K562 (cell line): Measurements from ENCODE around the gene FGF1. TPM values are rescaled to one million over a fixed set of nuclear protein-coding genes. Genes with fewer than 3 reads are reported as not detected.

ENCODE experiments used
- ATAC-seq: fragments of 200-7000 bp; cut with Tn5 transposase; 3 replicates; pipeline ENCODE4 v1.9.1; 2020; ENCODE audit warnings: moderate library complexity
- BruUV-seq: library from RNA; stranded (reverse); fragments of 400-500 nt; replicated peaks from 2 replicates; lab custom pipeline; 2021; lab: Mats Ljungman, UMichigan
- CTCF ChIA-PET: fragments of 300-600 bp; formaldehyde crosslinking; extraction: SDS; loops from one replicate; lab custom pipeline; 2021; ENCODE audit warnings: low intra/inter-chr PET ratio; lab: Yijun Ruan, JAX
- POLR2A ChIA-PET: fragments of 300-600, 350-650 bp; sonication (Branson Sonifier 250); formaldehyde crosslinking; extraction: SDS; loops from one replicate; lab custom pipeline; 2021; ENCODE audit warnings: antibody characterized with exemption, inconsistent platforms; lab: Yijun Ruan, JAX
- DNase-seq, 4 experiments: peaks; one replicate each; pipeline versions ENCODE4 v3.0.0 to v3.0.0-alpha.2; 2011 to 2018; ENCODE audit warnings: low spot score in 3 of 4, mixed read lengths in 3 of 4; ENCODE audit errors: extremely low read depth in 1 of 4
- FAIRE-seq: peaks from 2 replicates; lab custom pipeline; 2011; peaks lifted over from hg19 to GRCh38; lab: Jason Lieb, UNC
- H2AFZ ChIP-seq: 2 replicates; pipeline ENCODE4 v1.6.0; 2011; ENCODE audit warnings: low read depth, low read length, control low read depth, inconsistent platforms
- H3K27ac ChIP-seq: fragments of 200-600 bp; 3 replicates; pipeline ENCODE4 v1.8.0; 2011; ENCODE audit warnings: low read depth, mild to moderate bottlenecking, control low read depth, inconsistent platforms, low read length, moderate library complexity, mixed read lengths; ENCODE audit errors: extremely low read depth
- H3K27me3 ChIP-seq, 2 experiments: fragments of 300-600 bp in 1 of 2; 2 replicates in 1 of 2; 3 replicates in 1 of 2; pipeline versions ENCODE4 v1.6.0 to v1.8.0; 2011; ENCODE audit warnings: inconsistent platforms in 2 of 2, low read length in 2 of 2, mild to moderate bottlenecking in 1 of 2, mixed read lengths in 1 of 2, moderate library complexity in 1 of 2; ENCODE audit not compliant: control insufficient read depth in 2 of 2, insufficient read depth in 2 of 2
- H3K36me3 ChIP-seq: fragments of 300-600 bp; 3 replicates; pipeline ENCODE4 v1.8.0; 2011; ENCODE audit warnings: mild to moderate bottlenecking, low read length, inconsistent platforms; ENCODE audit not compliant: control insufficient read depth, insufficient read depth
- H3K4me1 ChIP-seq, 2 experiments: fragments of 200-600 bp in 1 of 2; replicated peaks in 1 of 2; 2 replicates in 1 of 2; 3 replicates in 1 of 2; pipeline versions ENCODE4 v1.5.1 to v1.8.0; 2011; ENCODE audit warnings: inconsistent platforms in 2 of 2, low read length in 2 of 2, mild to moderate bottlenecking in 1 of 2, mixed read lengths in 1 of 2, moderate library complexity in 1 of 2; ENCODE audit not compliant: control insufficient read depth in 2 of 2, insufficient read depth in 2 of 2
- H3K4me2 ChIP-seq: 2 replicates; pipeline ENCODE4 v1.6.1; 2011; ENCODE audit warnings: low read length, control low read depth, inconsistent platforms, mixed read lengths; ENCODE audit not compliant: insufficient read depth
- H3K4me3 ChIP-seq: fragments of 200-600 bp; sonication (generic), shearing (Covaris generic); 2 replicates; pipeline ENCODE4 v1.5.1; 2016; ENCODE audit warnings: control low read depth, inconsistent platforms
- H3K79me2 ChIP-seq: fragments of 200-600 bp; 3 replicates; pipeline ENCODE4 v1.8.0; 2011; ENCODE audit warnings: low read length, inconsistent platforms; ENCODE audit not compliant: control insufficient read depth, insufficient read depth
- H3K9ac ChIP-seq, 2 experiments: 2 replicates each; pipeline versions ENCODE4 v1.6.0 to v1.6.1; 2011; ENCODE audit warnings: low read depth in 2 of 2, low read length in 2 of 2, control low read depth in 1 of 2, inconsistent platforms in 1 of 2, mild to moderate bottlenecking in 1 of 2, mixed read lengths in 1 of 2; ENCODE audit not compliant: insufficient read depth in 1 of 2
- H3K9me1 ChIP-seq: one replicate; pipeline ENCODE4 v1.6.0; 2011; ENCODE audit warnings: inconsistent platforms, mild to moderate bottlenecking, low read length, moderate library complexity; ENCODE audit not compliant: control insufficient read depth, insufficient read depth
- H3K9me3 ChIP-seq: replicated peaks from 2 replicates; pipeline ENCODE4 v1.5.1; 2011; ENCODE audit warnings: low read depth, low read length, inconsistent platforms; ENCODE audit not compliant: control insufficient read depth, insufficient read depth
- H4K20me1 ChIP-seq: replicated peaks from 2 replicates; pipeline ENCODE4 v1.6.1; 2011; ENCODE audit warnings: low read length, inconsistent platforms, mixed read lengths; ENCODE audit not compliant: control insufficient read depth, insufficient read depth
- HNRNPH1 ChIP-seq: fragments of 200-400 bp; formaldehyde crosslinking; optimal IDR thresholded peaks from 2 replicates; pipeline ENCODE3; 2017; ENCODE audit warnings: low read depth, mild to moderate bottlenecking, low read length, moderate library complexity
- KDM1A ChIP-seq, 2 experiments: fragments of 450-650 bp; IDR thresholded peaks; 2 replicates each; pipeline ENCODE4 v1.6.1; 2016; ENCODE audit warnings: mild to moderate bottlenecking in 2 of 2
- KLF10 ChIP-seq: fragments of 250-450 bp; sonication (Bioruptor Pico); IDR thresholded peaks from 2 replicates; pipeline ENCODE4 v1.6.1; 2021; ENCODE audit warnings: matching md5 sums
- NR2C1 ChIP-seq, 2 experiments: fragments of 450-650 bp; IDR thresholded peaks; 2 replicates each; pipeline ENCODE4 v1.6.1; 2017; ENCODE audit warnings: mild to moderate bottlenecking in 2 of 2, antibody characterized with exemption in 1 of 2, inconsistent platforms in 1 of 2, missing compliant biosample characterization in 1 of 2, missing genetic modification characterization in 1 of 2
- TAF15 ChIP-seq: fragments of 200-400 bp; formaldehyde crosslinking; IDR thresholded peaks from 2 replicates; pipeline ENCODE4 v1.6.1; 2017; ENCODE audit warnings: mild to moderate bottlenecking, low read depth, low read length, moderate library complexity
- ZFP36 ChIP-seq: fragments of 150-350 bp; IDR thresholded peaks from 2 replicates; pipeline ENCODE4 v1.6.1; 2018; ENCODE audit warnings: low read length, low read depth; ENCODE audit not compliant: partially characterized antibody
- ZNF274 ChIP-seq: IDR thresholded peaks from 2 replicates; pipeline ENCODE4 v1.6.1; 2011; ENCODE audit warnings: low read depth, mild to moderate bottlenecking, low read length, moderate library complexity, borderline replicate concordance
- ZNF347 ChIP-seq: fragments of 450-650 bp; formaldehyde crosslinking; IDR thresholded peaks from 2 replicates; pipeline ENCODE4 v1.4.0; 2020; ENCODE audit warnings: low read depth, mild to moderate bottlenecking, moderate library complexity
- WGBS: fragments of 100-300 bp; shearing (Covaris generic); methylation state at CpG from one replicate; pipeline ENCODE4 v1.1.6; 2016; ENCODE audit warnings: low coverage, mixed read lengths; ENCODE audit not compliant: insufficient coverage; ENCODE audit errors: missing lambda C conversion rate; 5-methylcytosine and 5-hydroxymethylcytosine counted together
- in situ Hi-C: fragments of 300-500 bp; cut with MboI; formaldehyde crosslinking; loops from 4 replicates; pipeline ENCODE4 v1.15.0; 2018; ENCODE audit warnings: inconsistent platforms, mixed read lengths
- intact Hi-C: fragments of 100-400 bp; cut with micrococcal nuclease; formaldehyde crosslinking; loops from 2 replicates; pipeline ENCODE4 v1.14.2; 2022
- polyA plus RNA-seq, 8 experiments: library from polyadenylated mRNA; depleted of rRNA in 4 of 8; stranded (reverse) in 5 of 8; unstranded in 3 of 8; fragments of >200 nt; fragmentation: Nextera tagmentation in 2 of 8; fragmentation: Illumina TruSeq in 1 of 8; extraction: Ambion mirVana in 2 of 8; extraction: Trizol in 1 of 8; gene quantifications; 2 replicates each; pipeline versions ENCODE4 v1.2.1 to v1.2.3, GENCODE V29; 2011 to 2014; ENCODE audit warnings: inconsistent platforms in 1 of 8, missing spikeins in 1 of 8
- total RNA-seq, 7 experiments: library from RNA; depleted of rRNA in 6 of 7; stranded (reverse); fragments of >200 nt in 6 of 7; fragmentation: Illumina TruSeq in 2 of 7; extraction: Trizol in 2 of 7; gene quantifications; 2 replicates each; pipeline versions ENCODE4 v1.2.1 to v1.2.3, GENCODE V29; 2011 to 2021; ENCODE audit warnings: low replicate concordance in 1 of 7
- TF ChIP-seq, protein P1 (sequence below): fragments of 450-650 bp; formaldehyde crosslinking; IDR thresholded peaks from 2 replicates; pipeline ENCODE4 v1.4.0; 2020; ENCODE audit warnings: mild to moderate bottlenecking, moderate library complexity
- TF ChIP-seq, protein P2 (sequence below): fragments of 450-650 bp; IDR thresholded peaks from 2 replicates; pipeline ENCODE4 v1.6.1; 2016; ENCODE audit warnings: antibody characterized with exemption

The FGF1 gene
- total and polyA plus RNA-seq, 9 of the 15 experiments (the other 6 are each of a cell fraction or from before 2014, with no cell fraction given), result not detected

DNA sequence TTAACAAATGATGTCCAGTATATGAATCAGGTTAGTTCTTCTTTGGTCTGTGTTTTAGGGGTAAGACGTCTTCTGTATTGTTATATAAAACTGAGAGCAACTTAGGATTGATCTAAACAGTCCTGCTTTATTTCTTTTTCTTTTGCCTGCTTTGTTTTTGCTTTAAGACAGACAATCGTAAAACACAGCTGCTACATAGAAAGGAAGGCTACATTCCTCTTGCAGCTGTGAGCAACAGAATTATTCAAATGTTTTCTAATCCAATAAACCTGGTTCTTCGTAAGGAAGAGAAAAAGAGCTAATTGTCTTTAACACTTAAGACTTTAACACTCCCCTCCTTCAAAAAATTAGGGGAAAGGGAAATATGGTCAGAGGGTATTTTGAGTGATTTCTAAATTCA is 14.6 kb downstream of the FGF1 start:
- no peaks in the 10 kb centered on the region for H3K9me1 ChIP-seq
- CTCF ChIA-PET, result no interaction called here
- FAIRE-seq, result no peak
- no peaks in the 10 kb centered on the region for H3K79me2 ChIP-seq
- no peaks in the 10 kb centered on the region for H3K36me3 ChIP-seq
- TF ChIP-seq NR2C1 (IDR thresholded peaks at IDR 0.05), result no peak
- no peak for TF ChIP-seq NR2C1 (tag; IDR thresholded peaks at IDR 0.05)
- TF ChIP-seq HNRNPH1, result no peak
- TF ChIP-seq ZNF274, result no peak
- TF ChIP-seq ZNF347 (CRISPR knock-in tag), result no peak
- no peak for TF ChIP-seq KLF10 (CRISPR knock-in tag)
- POLR2A ChIA-PET, result interaction anchor here (0.6 kb wide), 1 partner anchor 764 kb away, joined by 3 read pairs; no protein-coding TSS in a partner anchor
- intact Hi-C loops, result no loop called here
- H3K4me3 ChIP-seq, result no peak overlapping the region
- H3K4me2 ChIP-seq, result no peak overlapping the region
- peaks cover 22 to 52% of the 10 kb centered on the region in 2 experiments; a peak in 4 of 5 replicates for H3K27me3 ChIP-seq
- in situ Hi-C loops, result no loop called here
- WGBS, result 0% methylated on average over 3 of the region's 3 CpGs
- no peak overlapping the region for H3K9ac ChIP-seq
- H2AFZ ChIP-seq, result no peak overlapping the region
- ATAC-seq, result no peak
- DNase-seq, result no peak
- no peak overlapping the region for H3K27ac ChIP-seq
- H3K9me3 ChIP-seq, result no peaks in the 10 kb centered on the region
- H3K4me1 ChIP-seq, result no peaks in the 10 kb centered on the region
- BruUV-seq, result no TSS peak
- H4K20me1 ChIP-seq, result no peaks in the 10 kb centered on the region

DNA sequence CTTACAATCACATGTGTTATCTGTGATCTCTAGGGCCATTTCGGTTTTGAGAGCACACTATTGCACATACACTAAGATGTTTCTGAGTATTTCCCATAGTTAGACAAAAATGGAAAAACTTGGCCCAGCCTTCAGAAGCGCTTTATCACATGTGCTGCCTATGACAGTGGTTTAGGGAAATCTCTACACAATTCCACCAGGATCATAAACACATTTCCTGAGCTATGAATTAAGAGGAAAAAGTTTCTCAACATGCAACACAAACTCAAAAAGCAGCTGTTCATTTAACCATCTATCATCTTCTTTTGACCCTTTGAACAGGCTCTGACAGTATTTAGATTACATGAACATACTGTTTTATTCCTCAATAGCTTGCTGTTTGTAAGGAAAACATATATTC is 15.1 kb downstream of the FGF1 start:
- H3K9me1 ChIP-seq, result no peaks in the 10 kb centered on the region
- FAIRE-seq, result no peak
- no peak overlapping the region for H3K4me3 ChIP-seq
- BruUV-seq, result no TSS peak
- no peaks in the 10 kb centered on the region for H4K20me1 ChIP-seq
- H3K9me3 ChIP-seq, result no peaks in the 10 kb centered on the region
- H3K4me1 ChIP-seq, result no peaks in the 10 kb centered on the region
- H3K27ac ChIP-seq, result no peak overlapping the region
- H3K36me3 ChIP-seq, result no peaks in the 10 kb centered on the region
- 0% methylated on average over 2 of the region's 2 CpGs for WGBS
- intact Hi-C loops, result no loop called here
- H2AFZ ChIP-seq, result no peak overlapping the region
- ChIA-PET POLR2A (no interaction called here), CTCF (no interaction called here)
- no peak for DNase-seq
- H3K79me2 ChIP-seq, result no peaks in the 10 kb centered on the region
- H3K9ac ChIP-seq, result no peak overlapping the region
- TF ChIP-seq, protein P1, sequence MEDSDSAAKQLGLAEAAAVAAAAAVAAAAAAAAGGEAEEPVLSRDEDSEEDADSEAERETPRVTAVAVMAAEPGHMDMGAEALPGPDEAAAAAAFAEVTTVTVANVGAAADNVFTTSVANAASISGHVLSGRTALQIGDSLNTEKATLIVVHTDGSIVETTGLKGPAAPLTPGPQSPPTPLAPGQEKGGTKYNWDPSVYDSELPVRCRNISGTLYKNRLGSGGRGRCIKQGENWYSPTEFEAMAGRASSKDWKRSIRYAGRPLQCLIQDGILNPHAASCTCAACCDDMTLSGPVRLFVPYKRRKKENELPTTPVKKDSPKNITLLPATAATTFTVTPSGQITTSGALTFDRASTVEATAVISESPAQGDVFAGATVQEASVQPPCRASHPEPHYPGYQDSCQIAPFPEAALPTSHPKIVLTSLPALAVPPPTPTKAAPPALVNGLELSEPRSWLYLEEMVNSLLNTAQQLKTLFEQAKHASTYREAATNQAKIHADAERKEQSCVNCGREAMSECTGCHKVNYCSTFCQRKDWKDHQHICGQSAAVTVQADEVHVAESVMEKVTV, result no peak
- TF ChIP-seq ZFP36, result no peak
- TF ChIP-seq, protein P2, sequence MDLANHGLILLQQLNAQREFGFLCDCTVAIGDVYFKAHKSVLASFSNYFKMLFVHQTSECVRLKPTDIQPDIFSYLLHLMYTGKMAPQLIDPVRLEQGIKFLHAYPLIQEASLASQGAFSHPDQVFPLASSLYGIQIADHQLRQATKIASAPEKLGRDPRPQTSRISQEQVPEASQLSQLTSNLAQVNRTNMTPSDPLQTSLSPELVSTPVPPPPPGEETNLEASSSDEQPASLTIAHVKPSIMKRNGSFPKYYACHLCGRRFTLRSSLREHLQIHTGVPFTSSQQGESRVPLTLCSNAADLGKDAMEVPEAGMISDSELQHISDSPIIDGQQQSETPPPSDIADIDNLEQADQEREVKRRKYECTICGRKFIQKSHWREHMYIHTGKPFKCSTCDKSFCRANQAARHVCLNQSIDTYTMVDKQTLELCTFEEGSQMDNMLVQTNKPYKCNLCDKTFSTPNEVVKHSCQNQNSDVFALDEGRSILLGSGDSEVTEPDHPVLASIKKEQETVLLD, result no peak
- no peak for TF ChIP-seq TAF15
- TF ChIP-seq KDM1A (IDR thresholded peaks at IDR 0.05), result no peak
- TF ChIP-seq, all 486 proteins: peak for 0
- ATAC-seq, result no peak
- Histone ChIP-seq H3K27me3 (peaks cover 21 to 49% of the 10 kb centered on the region in 2 experiments; a peak in 4 of 5 replicates), H3K4me2 (no peak overlapping the region)
- in situ Hi-C loops, result no loop called here
